Endothelial cell of umbilical vein (primary cell): Measurements from ENCODE around the gene MCM3AP. TPM values are rescaled to one million over a fixed set of nuclear protein-coding genes. Genes with fewer than 3 reads are reported as not detected.

Experiments used
- BruUV-seq: library from RNA; stranded (reverse); fragments of 400-500 nt; replicated peaks from 2 replicates; lab custom pipeline; 2021; lab: Mats Ljungman, UMichigan
- CTCF ChIA-PET: fragments of 300-600, 350-600 bp; sonication (Branson Sonifier 250); formaldehyde crosslinking; loops from one replicate; lab custom pipeline; 2021; ENCODE audit warnings: antibody characterized with exemption, inconsistent platforms; lab: Charles Lee
- POLR2A ChIA-PET: fragments of 300-600, 350-600 bp; sonication (Branson Sonifier 250); formaldehyde crosslinking; loops from one replicate; lab custom pipeline; 2021; ENCODE audit warnings: antibody characterized with exemption, inconsistent platforms; lab: Charles Lee
- DNase-seq: peaks from one replicate; pipeline ENCODE4 v3.0.0-alpha.2; 2011; ENCODE audit warnings: low read depth, low spot score
- FAIRE-seq: peaks from 2 replicates; lab custom pipeline; 2011; peaks lifted over from hg19 to GRCh38; lab: Jason Lieb, UNC
- H2AFZ ChIP-seq: 2 replicates; pipeline ENCODE4 v1.6.0; 2012; ENCODE audit warnings: low read depth, low read length, control low read depth, inconsistent platforms
- H3K27ac ChIP-seq: 2 replicates; pipeline ENCODE4 v1.5.1; 2011; ENCODE audit warnings: low read depth, mild to moderate bottlenecking, control low read depth, low read length, moderate library complexity; ENCODE audit not compliant: insufficient read depth
- H3K27me3 ChIP-seq, 2 experiments: 2 replicates each; pipeline versions ENCODE4 v1.6.0 to v1.6.1; 2011; ENCODE audit warnings: low read length in 2 of 2, mixed read lengths in 1 of 2; ENCODE audit not compliant: control insufficient read depth in 2 of 2, insufficient read depth in 2 of 2
- H3K36me3 ChIP-seq, 2 experiments: 2 replicates in 1 of 2; 3 replicates in 1 of 2; pipeline ENCODE4 v1.5.1; 2011; ENCODE audit warnings: low read length in 2 of 2, mild to moderate bottlenecking in 1 of 2, moderate library complexity in 1 of 2; ENCODE audit not compliant: control insufficient read depth in 2 of 2, insufficient read depth in 2 of 2; ENCODE audit errors: extremely low read depth in 1 of 2
- H3K4me1 ChIP-seq: 3 replicates; pipeline ENCODE4 v1.5.1; 2011; ENCODE audit warnings: mild to moderate bottlenecking, low read length; ENCODE audit not compliant: control insufficient read depth, insufficient read depth; ENCODE audit errors: extremely low read depth
- H3K4me2 ChIP-seq: 2 replicates; pipeline ENCODE4 v1.6.1; 2011; ENCODE audit warnings: low read length, control low read depth, mixed read lengths; ENCODE audit not compliant: insufficient read depth
- H3K4me3 ChIP-seq, 3 experiments: fragments of 200-600 bp in 1 of 3; sonication (generic), shearing (Covaris generic) in 1 of 3; replicated peaks in 1 of 3; 2 replicates each; pipeline ENCODE4 v1.5.1; 2011 to 2016; ENCODE audit warnings: control low read depth in 3 of 3, low read length in 3 of 3, mild to moderate bottlenecking in 2 of 3, inconsistent platforms in 1 of 3, low read depth in 1 of 3, moderate library complexity in 1 of 3; ENCODE audit not compliant: insufficient read depth in 1 of 3
- H3K79me2 ChIP-seq: 2 replicates; pipeline ENCODE4 v1.6.0; 2012; ENCODE audit warnings: low read length, inconsistent platforms; ENCODE audit not compliant: control insufficient read depth, insufficient read depth
- H3K9ac ChIP-seq: replicated peaks from 2 replicates; pipeline ENCODE3; 2011; ENCODE audit warnings: low read length, control low read depth; ENCODE audit not compliant: insufficient read depth; ENCODE audit errors: extremely low read depth
- H3K9me1 ChIP-seq: replicated peaks from 3 replicates; pipeline ENCODE4 v1.6.0; 2011; ENCODE audit warnings: mild to moderate bottlenecking, low read length; ENCODE audit not compliant: control insufficient read depth, insufficient read depth; ENCODE audit errors: extremely low read depth
- H3K9me3 ChIP-seq: replicated peaks from 2 replicates; pipeline ENCODE4 v1.5.1; 2012; ENCODE audit warnings: low read length, inconsistent platforms; ENCODE audit not compliant: control insufficient read depth, insufficient read depth
- H4K20me1 ChIP-seq: replicated peaks from 2 replicates; pipeline ENCODE3; 2011; ENCODE audit warnings: mild to moderate bottlenecking, low read length; ENCODE audit not compliant: control insufficient read depth, insufficient read depth; ENCODE audit errors: extremely low read depth
- EZH2 ChIP-seq: IDR thresholded peaks from 2 replicates; pipeline ENCODE4 v1.6.1; 2012; ENCODE audit warnings: borderline replicate concordance, low read depth, mild to moderate bottlenecking, moderate library complexity, low read length, inconsistent platforms; ENCODE audit not compliant: severe bottlenecking
- FOS ChIP-seq: IDR thresholded peaks from 2 replicates; pipeline ENCODE4 v1.6.1; 2011; ENCODE audit warnings: mild to moderate bottlenecking, low read length, moderate library complexity, borderline replicate concordance; ENCODE audit not compliant: insufficient read depth
- GATA2 ChIP-seq: IDR thresholded peaks from 2 replicates; pipeline ENCODE4 v1.7.0; 2011; ENCODE audit warnings: low read depth, mild to moderate bottlenecking, moderate library complexity, mixed read lengths, low read length; ENCODE audit not compliant: insufficient read length, insufficient read depth
- JUN ChIP-seq: IDR thresholded peaks from 2 replicates; pipeline ENCODE4 v1.6.1; 2011; ENCODE audit warnings: borderline replicate concordance, low read depth; ENCODE audit not compliant: insufficient read length, insufficient read depth
- MYC ChIP-seq: IDR thresholded peaks from one replicate; pipeline ENCODE4 v1.6.1; 2011; ENCODE audit warnings: mild to moderate bottlenecking, low read depth, low read length
- POLR2A ChIP-seq: IDR thresholded peaks from 2 replicates; pipeline ENCODE4 v1.6.1; 2012; ENCODE audit warnings: low read depth, mild to moderate bottlenecking, control low read depth, low read length
- POLR2AphosphoS5 ChIP-seq: IDR thresholded peaks from 2 replicates; pipeline ENCODE4 v1.6.1; 2012; ENCODE audit warnings: low read depth, mild to moderate bottlenecking, control low read depth, low read length, moderate library complexity; ENCODE audit not compliant: insufficient read depth
- dilution Hi-C: fragments of 300-500 bp; cut with MboI; formaldehyde crosslinking; loops from one replicate; pipeline ENCODE4 v1.15.0; 2019; ENCODE audit warnings: low sequenced_read_pairs; ENCODE audit not compliant: extremely low pct_ligation_motif_present
- intact Hi-C: fragments of 100-400 bp; cut with micrococcal nuclease; formaldehyde crosslinking; loops from one replicate; pipeline ENCODE4 v1.10.0; 2022
- polyA plus RNA-seq, 4 experiments: library from polyadenylated mRNA; depleted of rRNA in 3 of 4; stranded (reverse) in 3 of 4; unstranded in 1 of 4; fragments of >200 nt; gene quantifications; 2 replicates each; pipeline versions ENCODE4 v1.2.1 to v1.2.3, GENCODE V29; 2011 to 2012; ENCODE audit warnings: missing spikeins in 1 of 4
- total RNA-seq: library from RNA; stranded (reverse); gene quantifications from 2 replicates; pipeline ENCODE4 v1.2.3, GENCODE V29; 2021
- TF ChIP-seq, protein P1 (sequence below), 2 donors: IDR thresholded peaks; 1 replicate in 1 of 2; 2 replicates in 1 of 2; pipeline ENCODE4 v1.5.1; 2011; ENCODE audit warnings: low read length in 2 of 2, mild to moderate bottlenecking in 2 of 2, moderate library complexity in 2 of 2, control low read depth in 1 of 2, inconsistent platforms in 1 of 2, low read depth in 1 of 2; ENCODE audit not compliant: insufficient read depth in 1 of 2; ENCODE audit errors: extremely low read depth in 1 of 2
- TF ChIP-seq, protein P2 (sequence below): IDR thresholded peaks from 2 replicates; pipeline ENCODE4 v1.6.1; 2011; ENCODE audit not compliant: insufficient read depth, insufficient read length

Gene MCM3AP
- total and polyA plus RNA-seq, 2 donors (not counting 3 experiments of a cell fraction or from before 2014, with no cell fraction given) = 37.9 to 115 TPM

GRCh38 chr21:46229923-46230260, 55.5 kb downstream of the MCM3AP start:
- peaks cover 22% of the 10 kb centered on the region for H3K4me1 ChIP-seq
- no peaks in the 10 kb centered on the region for H3K27me3 ChIP-seq
- intact Hi-C loops = loop anchor here (2.0 to 5.0 kb wide), 4 partner anchors 55 to 258 kb away; partner anchors contain the start of genes MCM3AP and PCNT
- H3K4me3 ChIP-seq = peak overlapping the region; percentile 41 to 65 (median 56)
- H3K36me3 ChIP-seq = peaks cover 4 to 5% of the 10 kb centered on the region in 2 experiments
- FAIRE-seq = no peak
- POLR2A ChIA-PET = no interaction called here
- H3K9me1 ChIP-seq = no peaks in the 10 kb centered on the region
- no peak for DNase-seq
- no peak overlapping the region for H3K9ac ChIP-seq
- no peak overlapping the region for H3K27ac ChIP-seq
- dilution Hi-C loops = no loop called here
- BruUV-seq = no TSS peak
- H4K20me1 ChIP-seq = no peaks in the 10 kb centered on the region
- H2AFZ ChIP-seq = peak overlapping the region; percentile 84
- H3K79me2 ChIP-seq = peaks cover 30% of the 10 kb centered on the region
- TF ChIP-seq MYC (no peak), POLR2A (no peak), JUN (no peak), POLR2AphosphoS5 (no peak), FOS (no peak), GATA2 (no peak), EZH2 (no peak)
- TF ChIP-seq, protein P1, sequence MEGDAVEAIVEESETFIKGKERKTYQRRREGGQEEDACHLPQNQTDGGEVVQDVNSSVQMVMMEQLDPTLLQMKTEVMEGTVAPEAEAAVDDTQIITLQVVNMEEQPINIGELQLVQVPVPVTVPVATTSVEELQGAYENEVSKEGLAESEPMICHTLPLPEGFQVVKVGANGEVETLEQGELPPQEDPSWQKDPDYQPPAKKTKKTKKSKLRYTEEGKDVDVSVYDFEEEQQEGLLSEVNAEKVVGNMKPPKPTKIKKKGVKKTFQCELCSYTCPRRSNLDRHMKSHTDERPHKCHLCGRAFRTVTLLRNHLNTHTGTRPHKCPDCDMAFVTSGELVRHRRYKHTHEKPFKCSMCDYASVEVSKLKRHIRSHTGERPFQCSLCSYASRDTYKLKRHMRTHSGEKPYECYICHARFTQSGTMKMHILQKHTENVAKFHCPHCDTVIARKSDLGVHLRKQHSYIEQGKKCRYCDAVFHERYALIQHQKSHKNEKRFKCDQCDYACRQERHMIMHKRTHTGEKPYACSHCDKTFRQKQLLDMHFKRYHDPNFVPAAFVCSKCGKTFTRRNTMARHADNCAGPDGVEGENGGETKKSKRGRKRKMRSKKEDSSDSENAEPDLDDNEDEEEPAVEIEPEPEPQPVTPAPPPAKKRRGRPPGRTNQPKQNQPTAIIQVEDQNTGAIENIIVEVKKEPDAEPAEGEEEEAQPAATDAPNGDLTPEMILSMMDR (IDR thresholded peaks at IDR 0.05; ENCODE audit: extremely low read depth in 1 of 2, insufficient read depth in 1 of 2, low read depth in 1 of 2, low read length in 2 of 2) = no peak
- TF ChIP-seq, protein P2, sequence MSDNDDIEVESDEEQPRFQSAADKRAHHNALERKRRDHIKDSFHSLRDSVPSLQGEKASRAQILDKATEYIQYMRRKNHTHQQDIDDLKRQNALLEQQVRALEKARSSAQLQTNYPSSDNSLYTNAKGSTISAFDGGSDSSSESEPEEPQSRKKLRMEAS = no peak
- H3K9me3 ChIP-seq = no peaks in the 10 kb centered on the region
- peak overlapping the region; percentile 56 for H3K4me2 ChIP-seq
- CTCF ChIA-PET = interaction anchor here (0.8 to 1.9 kb wide), 2 partner anchors 77 to 87 kb away, joined by 3 to 7 read pairs; no protein-coding TSS in a partner anchor
